ENCODE data around the gene CYRIA. TPM values are rescaled to one million over a fixed set of nuclear protein-coding genes. Genes with fewer than 3 reads are reported as not detected.

Gene CYRIA
- total RNA-seq, 4 donors from 2014 or later = 33.6 to 79.0 (median 50.0) TPM

DNA sequence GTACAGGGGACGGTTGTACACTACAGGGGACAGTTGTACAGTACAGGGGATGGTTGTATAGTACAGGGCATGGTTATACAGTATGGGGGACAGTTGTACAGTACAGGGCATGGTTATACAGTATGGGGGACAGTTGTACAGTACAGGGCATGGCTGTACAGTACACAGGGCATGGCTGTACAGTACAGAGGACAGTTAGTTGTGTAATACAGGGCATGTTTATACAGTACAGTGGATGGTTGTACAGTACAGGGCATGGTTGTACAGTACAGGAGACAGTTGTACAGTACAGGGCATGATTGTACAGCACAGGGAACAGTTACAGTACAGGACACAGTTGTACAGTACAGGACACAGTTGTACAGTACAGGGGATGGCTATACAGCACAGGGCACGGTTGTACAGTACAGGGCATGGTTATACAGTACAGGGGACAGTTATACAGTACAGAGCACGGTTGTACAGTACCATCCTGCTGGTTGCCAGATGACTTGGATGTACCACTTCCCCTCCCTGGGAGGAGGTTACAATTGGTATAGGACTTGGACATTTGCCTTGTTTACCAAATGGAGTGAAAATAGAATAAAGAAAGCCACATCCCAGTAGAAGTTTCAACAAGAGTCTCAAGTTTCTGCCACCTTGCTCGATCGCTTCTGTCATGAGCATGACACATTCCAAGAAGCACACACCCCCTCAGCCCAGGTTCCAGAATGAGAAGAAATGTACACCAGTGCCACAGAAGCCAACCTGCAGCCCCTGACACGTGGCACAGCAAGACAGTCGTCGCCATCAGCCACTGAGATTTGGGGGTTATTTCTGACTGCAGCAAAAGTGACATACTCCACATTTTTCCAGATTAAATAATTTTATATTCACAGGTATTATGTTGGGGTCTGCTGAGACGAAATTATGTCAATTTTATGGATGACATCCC is 16.0 kb downstream of the CYRIA start:
- intact Hi-C loops (cut with DNase I) = no loop called here
- 61 to 63% methylated on average over 9 of the region's 9 CpGs for WGBS, 2 donors
- Histone ChIP-seq H3K4me3 (replicated peaks in 1 of 3) (no peak overlapping the region), H3K27ac (peak overlapping the region; percentile 98), H3K36me3 (no peaks in the 10 kb centered on the region), H3K27me3 (no peaks in the 10 kb centered on the region), H3K9me3 (no peaks in the 10 kb centered on the region), H3K4me1 (peaks cover 73% of the 10 kb centered on the region in 2 donors)
- TF ChIP-seq, protein P1, sequence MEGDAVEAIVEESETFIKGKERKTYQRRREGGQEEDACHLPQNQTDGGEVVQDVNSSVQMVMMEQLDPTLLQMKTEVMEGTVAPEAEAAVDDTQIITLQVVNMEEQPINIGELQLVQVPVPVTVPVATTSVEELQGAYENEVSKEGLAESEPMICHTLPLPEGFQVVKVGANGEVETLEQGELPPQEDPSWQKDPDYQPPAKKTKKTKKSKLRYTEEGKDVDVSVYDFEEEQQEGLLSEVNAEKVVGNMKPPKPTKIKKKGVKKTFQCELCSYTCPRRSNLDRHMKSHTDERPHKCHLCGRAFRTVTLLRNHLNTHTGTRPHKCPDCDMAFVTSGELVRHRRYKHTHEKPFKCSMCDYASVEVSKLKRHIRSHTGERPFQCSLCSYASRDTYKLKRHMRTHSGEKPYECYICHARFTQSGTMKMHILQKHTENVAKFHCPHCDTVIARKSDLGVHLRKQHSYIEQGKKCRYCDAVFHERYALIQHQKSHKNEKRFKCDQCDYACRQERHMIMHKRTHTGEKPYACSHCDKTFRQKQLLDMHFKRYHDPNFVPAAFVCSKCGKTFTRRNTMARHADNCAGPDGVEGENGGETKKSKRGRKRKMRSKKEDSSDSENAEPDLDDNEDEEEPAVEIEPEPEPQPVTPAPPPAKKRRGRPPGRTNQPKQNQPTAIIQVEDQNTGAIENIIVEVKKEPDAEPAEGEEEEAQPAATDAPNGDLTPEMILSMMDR (IDR thresholded peaks at IDR 0.05) = no peak
- TF ChIP-seq POLR2A (IDR thresholded peaks at IDR 0.05) = no peak
- DNase-seq = no peak

DNA sequence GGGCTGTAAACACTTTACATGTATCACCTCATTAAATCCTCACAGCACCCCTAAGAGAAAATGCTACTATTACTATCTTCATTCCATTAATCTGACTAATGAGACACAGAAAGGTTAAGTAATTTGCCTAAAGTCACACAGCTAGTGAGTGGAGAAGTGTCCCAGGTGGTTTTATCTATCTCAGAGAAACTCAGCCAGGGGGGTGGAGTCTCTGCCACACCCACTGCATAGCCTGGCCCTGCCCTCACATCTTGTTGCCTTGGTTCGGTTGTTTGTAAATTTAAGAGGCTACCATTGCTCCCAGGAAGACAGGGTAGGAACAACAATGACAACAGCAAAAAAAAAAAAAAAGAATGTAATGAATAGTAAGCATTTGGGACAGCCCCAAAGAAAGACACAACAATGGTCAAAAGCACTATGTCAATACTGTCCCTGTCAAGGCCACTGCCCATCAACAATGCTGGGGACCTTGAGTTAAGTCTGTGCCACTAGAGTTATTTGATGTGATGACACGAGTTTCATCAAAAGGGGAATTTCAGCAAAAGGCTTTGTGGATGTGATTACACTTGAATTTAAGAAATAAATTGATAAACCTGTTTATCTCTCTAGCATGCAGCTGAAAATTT is 17.5 kb downstream of the CYRIA start:
- no peaks in the 10 kb centered on the region for H3K27me3 ChIP-seq
- peak overlapping the region in 2 of 3 donors; percentile 31 to 41 for H3K27ac ChIP-seq
- TF ChIP-seq, protein P1 (IDR thresholded peaks at IDR 0.05) = no peak
- no peak for TF ChIP-seq POLR2A (IDR thresholded peaks at IDR 0.05)
- no peaks in the 10 kb centered on the region for H3K9me3 ChIP-seq
- H3K36me3 ChIP-seq = no peaks in the 10 kb centered on the region
- 68 to 76% methylated on average over 2 of the region's 2 CpGs for WGBS, 2 donors
- DNase-seq = no peak
- H3K4me1 ChIP-seq = peaks cover 61 to 72% of the 10 kb centered on the region in 2 donors
- no peak overlapping the region for H3K4me3 ChIP-seq (replicated peaks in 1 of 3)
- intact Hi-C loops (cut with DNase I) = no loop called here

DNA sequence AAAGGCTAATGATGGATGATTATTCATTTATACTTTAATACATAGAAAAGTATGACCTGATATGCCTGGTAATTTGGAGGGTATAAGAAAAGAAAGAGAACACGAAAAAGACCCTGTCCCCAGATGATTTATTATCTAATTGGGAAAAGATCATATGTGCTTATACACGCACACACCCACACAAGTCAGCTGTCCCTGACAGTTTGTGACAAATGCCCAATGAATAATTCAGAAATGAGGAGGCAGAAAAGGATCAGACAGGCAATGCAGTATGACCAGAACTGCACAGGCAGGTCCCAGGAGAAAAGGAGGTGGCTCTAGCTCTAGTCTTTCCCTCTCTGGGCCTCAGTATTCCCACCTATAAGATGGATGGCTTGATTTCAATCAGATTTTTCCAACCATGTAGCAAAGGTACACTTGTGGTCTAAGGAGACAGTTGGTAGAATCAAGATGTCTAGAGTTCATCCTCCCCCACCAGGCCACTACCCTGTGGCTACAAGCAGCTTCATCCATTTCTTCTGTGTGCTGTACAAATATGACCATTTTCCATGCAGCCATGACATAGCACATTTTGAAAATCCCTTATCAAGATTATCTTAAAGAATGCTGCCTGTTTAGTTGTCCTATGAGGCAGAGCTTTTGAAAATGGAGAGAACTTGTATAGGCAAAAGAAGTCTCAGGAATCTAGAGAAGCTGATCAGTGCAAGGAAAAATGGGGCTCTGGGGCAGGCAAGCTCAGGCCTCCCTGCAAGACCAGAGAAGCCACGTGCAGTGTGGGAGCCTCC is 19.7 kb downstream of the CYRIA start:
- Histone ChIP-seq H3K36me3 (no peaks in the 10 kb centered on the region), H3K27ac (peak overlapping the region in 1 of 3 donors; percentile 0), H3K27me3 (no peaks in the 10 kb centered on the region), H3K4me1 (peaks cover 58 to 72% of the 10 kb centered on the region in 2 donors), H3K4me3 (replicated peaks in 1 of 3) (no peak overlapping the region), H3K9me3 (no peaks in the 10 kb centered on the region)
- WGBS, 2 donors = 88 to 93% methylated on average over 3 of the region's 3 CpGs
- intact Hi-C loops (cut with DNase I) = no loop called here
- DNase-seq = no peak
- TF ChIP-seq, protein P1 (IDR thresholded peaks at IDR 0.05) = no peak
- TF ChIP-seq POLR2A (IDR thresholded peaks at IDR 0.05) = no peak

DNA sequence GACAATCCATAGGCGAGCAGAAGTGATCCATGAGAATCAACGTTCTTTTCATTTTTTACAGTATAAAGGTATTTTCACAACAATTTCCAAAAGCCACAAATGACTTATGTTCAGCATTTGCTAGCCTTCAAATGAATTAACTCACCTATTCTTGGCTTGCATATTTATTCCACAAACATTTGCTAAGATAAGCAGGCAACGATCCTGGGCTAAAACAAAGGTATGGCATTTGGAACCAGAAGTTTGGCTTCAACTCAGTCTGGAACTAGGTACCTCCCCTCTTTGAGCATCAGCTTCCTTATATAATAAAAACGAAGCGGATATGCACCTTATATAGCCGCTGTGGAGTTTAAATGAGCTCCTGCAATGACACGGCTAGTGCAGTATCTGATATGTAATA is 20.5 kb downstream of the CYRIA start:
- WGBS, 2 donors = 87 to 88% methylated on average over 7 of the region's 7 CpGs
- no peaks in the 10 kb centered on the region for H3K9me3 ChIP-seq
- intact Hi-C loops (cut with DNase I) = no loop called here
- TF ChIP-seq POLR2A (IDR thresholded peaks at IDR 0.05) = no peak
- TF ChIP-seq, protein P1 (IDR thresholded peaks at IDR 0.05) = no peak
- peaks cover 0 to 4% of the 10 kb centered on the region in 2 donors for H3K36me3 ChIP-seq
- peak overlapping the region in 1 of 3 donors; percentile 8 for H3K27ac ChIP-seq
- H3K27me3 ChIP-seq = no peaks in the 10 kb centered on the region
- peaks cover 58 to 67% of the 10 kb centered on the region in 2 donors for H3K4me1 ChIP-seq
- H3K4me3 ChIP-seq (replicated peaks in 1 of 3) = no peak overlapping the region
- no peak for DNase-seq
